HEK293 (cell line): ENCODE measurements around the gene TNIK.
"Not testable (repeated sequence)": the region's sequence is repeated elsewhere in the genome, so short reads cannot be mapped to it uniquely, and the experiment has no call there.

Source experiments
- CTCF ChIA-PET: fragments of 350-600 bp; formaldehyde crosslinking; extraction: SDS; loops from one replicate; lab custom pipeline; 2021; ENCODE audit warnings: antibody characterized with exemption; lab: Yijun Ruan, JAX
- POLR2A ChIA-PET: fragments of 300-600 bp; formaldehyde crosslinking; extraction: SDS; loops from one replicate; lab custom pipeline; 2020; ENCODE audit warnings: antibody characterized with exemption, inconsistent platforms; lab: Yijun Ruan, JAX
- H3K27ac ChIP-seq: fragments of 200-500 bp; sonication (Bioruptor generic); 2 replicates; pipeline ENCODE4 v1.5.1; 2014; ENCODE audit warnings: low read depth, low read length, control low read depth, inconsistent platforms; ENCODE audit errors: extremely low read depth
- H3K36me3 ChIP-seq, 2 experiments: fragments of 200-500 bp in 1 of 2; sonication (Bioruptor generic) in 1 of 2; 1 replicate in 1 of 2; 2 replicates in 1 of 2; pipeline ENCODE4 v1.5.1; 2014 to 2017; ENCODE audit warnings: inconsistent platforms in 2 of 2, low read length in 2 of 2; ENCODE audit not compliant: control insufficient read depth in 2 of 2, insufficient read depth in 1 of 2
- H3K4me1 ChIP-seq: fragments of 200-500 bp; sonication (Bioruptor generic); 2 replicates; pipeline ENCODE4 v1.5.1; 2014; ENCODE audit warnings: mild to moderate bottlenecking, low read length, inconsistent platforms; ENCODE audit not compliant: control insufficient read depth, insufficient read depth
- H3K4me3 ChIP-seq: 2 replicates; pipeline ENCODE4 v1.5.1; 2011; ENCODE audit warnings: low read depth, mild to moderate bottlenecking, control low read depth, low read length, moderate library complexity
- H3K9me3 ChIP-seq: fragments of 200-500 bp; sonication (Bioruptor generic); 2 replicates; pipeline ENCODE4 v1.5.1; 2014; ENCODE audit warnings: low read depth, low read length, inconsistent platforms; ENCODE audit not compliant: control insufficient read depth, insufficient read depth
- IKZF3 ChIP-seq: fragments of 450-650 bp; IDR thresholded peaks from 2 replicates; pipeline ENCODE4 v1.5.0; 2018; ENCODE audit warnings: missing biosample characterization, mild to moderate bottlenecking, missing genetic modification characterization, moderate library complexity
- OSR2 ChIP-seq: fragments of 450-650 bp; formaldehyde crosslinking; IDR thresholded peaks from 2 replicates; pipeline ENCODE4 v1.5.1; 2016; ENCODE audit warnings: missing biosample characterization, missing genetic modification characterization
- SETDB1 ChIP-seq: IDR thresholded peaks from one replicate; pipeline ENCODE4 v1.6.1; 2017; ENCODE audit warnings: mild to moderate bottlenecking, low read length, moderate library complexity, mixed read lengths; ENCODE audit not compliant: insufficient read length
- SP7 ChIP-seq: fragments of 450-650 bp; formaldehyde crosslinking; IDR thresholded peaks from 2 replicates; pipeline ENCODE4 v1.5.1; 2016; ENCODE audit warnings: missing biosample characterization, missing genetic modification characterization
- ZBTB20 ChIP-seq: fragments of 450-650 bp; formaldehyde crosslinking; IDR thresholded peaks from 2 replicates; pipeline ENCODE4 v1.5.1; 2016; ENCODE audit warnings: missing biosample characterization, missing genetic modification characterization
- ZBTB8A ChIP-seq: fragments of 450-650 bp; formaldehyde crosslinking; IDR thresholded peaks from 2 replicates; pipeline ENCODE4 v1.5.1; 2016; ENCODE audit warnings: missing biosample characterization, missing genetic modification characterization
- ZNF146 ChIP-seq: fragments of 450-650 bp; formaldehyde crosslinking; IDR thresholded peaks from 2 replicates; pipeline ENCODE4 v1.5.1; 2016; ENCODE audit warnings: missing biosample characterization, missing genetic modification characterization
- ZNF335 ChIP-seq: fragments of 450-650 bp; formaldehyde crosslinking; conservative IDR thresholded peaks from 2 replicates; pipeline ENCODE4 v1.5.1; 2016; ENCODE audit warnings: missing biosample characterization, missing genetic modification characterization
- ZNF394 ChIP-seq: fragments of 450-650 bp; formaldehyde crosslinking; IDR thresholded peaks from 2 replicates; pipeline ENCODE4 v1.5.1; 2016; ENCODE audit warnings: missing biosample characterization, missing genetic modification characterization, mild to moderate bottlenecking, moderate library complexity, borderline replicate concordance
- ZNF404 ChIP-seq: fragments of 450-650 bp; formaldehyde crosslinking; IDR thresholded peaks from 2 replicates; pipeline ENCODE4 v1.5.1; 2017; ENCODE audit warnings: missing biosample characterization, missing genetic modification characterization
- ZNF521 ChIP-seq: fragments of 450-650 bp; formaldehyde crosslinking; IDR thresholded peaks from 2 replicates; pipeline ENCODE4 v1.5.1; 2017; ENCODE audit warnings: missing biosample characterization, mild to moderate bottlenecking, missing genetic modification characterization
- ZNF610 ChIP-seq: fragments of 450-650 bp; formaldehyde crosslinking; IDR thresholded peaks from 2 replicates; pipeline ENCODE4 v1.5.1; 2016; ENCODE audit warnings: missing biosample characterization, missing genetic modification characterization, borderline replicate concordance
- ZNF626 ChIP-seq: fragments of 450-650 bp; sonication (Bioruptor Pico); formaldehyde crosslinking; IDR thresholded peaks from 2 replicates; pipeline ENCODE4 v1.5.1; 2018; ENCODE audit warnings: missing biosample characterization, missing genetic modification characterization, inconsistent platforms
- ZNF791 ChIP-seq: fragments of 450-650 bp; formaldehyde crosslinking; IDR thresholded peaks from 2 replicates; pipeline ENCODE4 v1.5.1; 2016; ENCODE audit warnings: missing biosample characterization, missing genetic modification characterization
- TF ChIP-seq, protein P1 (sequence below): fragments of 450-650 bp; formaldehyde crosslinking; IDR thresholded peaks from 2 replicates; pipeline ENCODE4 v1.5.1; 2016; ENCODE audit warnings: missing biosample characterization, missing genetic modification characterization
- TF ChIP-seq, protein P2 (sequence below): fragments of 450-650 bp; formaldehyde crosslinking; IDR thresholded peaks from 2 replicates; pipeline ENCODE4 v1.5.1; 2016; ENCODE audit warnings: missing biosample characterization, missing genetic modification characterization
- TF ChIP-seq, protein P3 (sequence below): fragments of 450-650 bp; formaldehyde crosslinking; IDR thresholded peaks from 2 replicates; pipeline ENCODE4 v1.5.1; 2017; ENCODE audit warnings: missing biosample characterization, missing genetic modification characterization
- TF ChIP-seq, protein P4 (sequence below): fragments of 450-650 bp; formaldehyde crosslinking; IDR thresholded peaks from 2 replicates; pipeline ENCODE4 v1.5.1; 2016; ENCODE audit warnings: missing biosample characterization, missing genetic modification characterization, borderline replicate concordance
- TF ChIP-seq, protein P5 (sequence below): fragments of 450-650 bp; formaldehyde crosslinking; IDR thresholded peaks from 2 replicates; pipeline ENCODE4 v1.5.1; 2016; ENCODE audit warnings: missing biosample characterization, missing genetic modification characterization

Gene TNIK

DNA sequence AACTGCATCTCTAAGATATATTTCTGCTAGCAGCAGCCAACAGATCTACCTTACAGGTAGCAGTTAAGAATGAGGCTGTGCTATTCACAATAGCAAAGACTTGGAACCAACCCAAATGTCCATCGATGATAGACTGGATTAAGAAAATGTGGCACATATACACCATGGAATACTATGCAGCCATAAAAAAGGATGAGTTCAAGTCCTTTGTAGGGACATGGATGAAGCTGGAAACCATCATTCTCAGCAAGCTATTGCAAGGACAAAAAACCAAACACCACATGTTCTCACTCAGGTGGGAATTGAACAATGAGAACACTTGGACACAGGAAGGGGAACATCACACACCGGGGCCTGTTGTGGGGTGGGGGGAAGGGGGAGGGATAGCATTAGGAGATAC, 218.6 kb downstream of the TNIK start:
- CTCF ChIA-PET, H3K9me3 ChIP-seq, H3K4me3 ChIP-seq, H3K36me3 ChIP-seq, H3K4me1 ChIP-seq, POLR2A ChIA-PET, H3K27ac ChIP-seq: not testable (repeated sequence)
- TF ChIP-seq, protein P1, sequence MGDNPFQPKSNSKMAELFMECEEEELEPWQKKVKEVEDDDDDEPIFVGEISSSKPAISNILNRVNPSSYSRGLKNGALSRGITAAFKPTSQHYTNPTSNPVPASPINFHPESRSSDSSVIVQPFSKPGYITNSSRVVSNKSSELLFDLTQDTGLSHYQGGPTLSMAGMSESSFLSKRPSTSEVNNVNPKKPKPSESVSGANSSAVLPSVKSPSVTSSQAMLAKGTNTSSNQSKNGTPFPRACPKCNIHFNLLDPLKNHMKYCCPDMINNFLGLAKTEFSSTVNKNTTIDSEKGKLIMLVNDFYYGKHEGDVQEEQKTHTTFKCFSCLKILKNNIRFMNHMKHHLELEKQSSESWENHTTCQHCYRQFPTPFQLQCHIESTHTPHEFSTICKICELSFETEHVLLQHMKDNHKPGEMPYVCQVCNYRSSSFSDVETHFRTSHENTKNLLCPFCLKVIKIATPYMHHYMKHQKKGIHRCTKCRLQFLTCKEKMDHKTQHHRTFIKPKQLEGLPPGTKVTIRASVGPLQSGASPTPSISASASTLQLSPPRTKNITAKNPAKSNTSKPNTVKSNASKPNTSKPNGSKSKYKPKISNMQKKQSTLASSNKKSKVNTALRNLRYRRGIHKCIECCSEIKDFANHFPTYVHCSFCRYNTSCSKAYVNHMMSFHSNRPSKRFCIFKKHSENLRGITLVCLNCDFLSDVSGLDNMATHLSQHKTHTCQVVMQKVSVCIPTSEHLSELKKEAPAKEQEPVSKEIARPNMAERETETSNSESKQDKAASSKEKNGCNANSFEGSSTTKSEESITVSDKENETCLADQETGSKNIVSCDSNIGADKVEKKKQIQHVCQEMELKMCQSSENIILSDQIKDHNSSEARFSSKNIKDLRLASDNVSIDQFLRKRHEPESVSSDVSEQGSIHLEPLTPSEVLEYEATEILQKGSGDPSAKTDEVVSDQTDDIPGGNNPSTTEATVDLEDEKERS (tag by site-specific recombination) = 0 out of 2 replicates have a peak, but pooled peaks have one; percentile 15
- TF ChIP-seq, protein P2, sequence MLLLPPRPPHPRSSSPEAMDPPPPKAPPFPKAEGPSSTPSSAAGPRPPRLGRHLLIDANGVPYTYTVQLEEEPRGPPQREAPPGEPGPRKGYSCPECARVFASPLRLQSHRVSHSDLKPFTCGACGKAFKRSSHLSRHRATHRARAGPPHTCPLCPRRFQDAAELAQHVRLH (tag by site-specific recombination) = peak; percentile 73; the same call in 1 of the 2 replicates
- TF ChIP-seq ZNF146 = peak; percentile 98

DNA sequence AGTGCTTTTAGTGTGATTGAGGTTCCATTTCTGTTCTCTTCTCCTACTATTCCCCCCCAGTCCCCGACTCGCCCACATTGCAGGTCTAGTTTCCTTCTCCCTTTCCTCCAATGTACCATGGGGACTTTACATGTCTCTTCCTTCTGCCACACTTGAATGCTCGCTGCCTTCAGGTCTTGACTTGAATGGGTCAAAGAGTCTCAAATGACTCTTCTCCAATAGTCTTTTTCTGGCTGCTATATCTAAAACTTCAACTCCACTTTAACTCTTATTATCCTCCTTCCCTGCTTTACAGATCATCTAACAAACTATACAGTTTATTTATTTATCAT, 219.7 kb downstream of the TNIK start:
- no peak overlapping the region for H3K27ac ChIP-seq
- H3K4me3 ChIP-seq = no peak overlapping the region
- H3K4me1 ChIP-seq = no peaks in the 10 kb centered on the region
- TF ChIP-seq, protein P3, sequence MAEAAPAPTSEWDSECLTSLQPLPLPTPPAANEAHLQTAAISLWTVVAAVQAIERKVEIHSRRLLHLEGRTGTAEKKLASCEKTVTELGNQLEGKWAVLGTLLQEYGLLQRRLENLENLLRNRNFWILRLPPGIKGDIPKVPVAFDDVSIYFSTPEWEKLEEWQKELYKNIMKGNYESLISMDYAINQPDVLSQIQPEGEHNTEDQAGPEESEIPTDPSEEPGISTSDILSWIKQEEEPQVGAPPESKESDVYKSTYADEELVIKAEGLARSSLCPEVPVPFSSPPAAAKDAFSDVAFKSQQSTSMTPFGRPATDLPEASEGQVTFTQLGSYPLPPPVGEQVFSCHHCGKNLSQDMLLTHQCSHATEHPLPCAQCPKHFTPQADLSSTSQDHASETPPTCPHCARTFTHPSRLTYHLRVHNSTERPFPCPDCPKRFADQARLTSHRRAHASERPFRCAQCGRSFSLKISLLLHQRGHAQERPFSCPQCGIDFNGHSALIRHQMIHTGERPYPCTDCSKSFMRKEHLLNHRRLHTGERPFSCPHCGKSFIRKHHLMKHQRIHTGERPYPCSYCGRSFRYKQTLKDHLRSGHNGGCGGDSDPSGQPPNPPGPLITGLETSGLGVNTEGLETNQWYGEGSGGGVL (tag by site-specific recombination) = 0 out of 2 replicates have a peak, but pooled peaks have one; percentile 1
- TF ChIP-seq ZNF521 (tag by site-specific recombination) (no peak), ZBTB20 (tag by site-specific recombination) (no peak)
- ChIA-PET CTCF (interaction anchor here (0.6 kb wide), 1 partner anchor 52 kb away, joined by 3 read pairs; no protein-coding TSS in a partner anchor), POLR2A (no interaction called here)
- no peaks in the 10 kb centered on the region for H3K36me3 ChIP-seq
- H3K9me3 ChIP-seq = no peaks in the 10 kb centered on the region

DNA sequence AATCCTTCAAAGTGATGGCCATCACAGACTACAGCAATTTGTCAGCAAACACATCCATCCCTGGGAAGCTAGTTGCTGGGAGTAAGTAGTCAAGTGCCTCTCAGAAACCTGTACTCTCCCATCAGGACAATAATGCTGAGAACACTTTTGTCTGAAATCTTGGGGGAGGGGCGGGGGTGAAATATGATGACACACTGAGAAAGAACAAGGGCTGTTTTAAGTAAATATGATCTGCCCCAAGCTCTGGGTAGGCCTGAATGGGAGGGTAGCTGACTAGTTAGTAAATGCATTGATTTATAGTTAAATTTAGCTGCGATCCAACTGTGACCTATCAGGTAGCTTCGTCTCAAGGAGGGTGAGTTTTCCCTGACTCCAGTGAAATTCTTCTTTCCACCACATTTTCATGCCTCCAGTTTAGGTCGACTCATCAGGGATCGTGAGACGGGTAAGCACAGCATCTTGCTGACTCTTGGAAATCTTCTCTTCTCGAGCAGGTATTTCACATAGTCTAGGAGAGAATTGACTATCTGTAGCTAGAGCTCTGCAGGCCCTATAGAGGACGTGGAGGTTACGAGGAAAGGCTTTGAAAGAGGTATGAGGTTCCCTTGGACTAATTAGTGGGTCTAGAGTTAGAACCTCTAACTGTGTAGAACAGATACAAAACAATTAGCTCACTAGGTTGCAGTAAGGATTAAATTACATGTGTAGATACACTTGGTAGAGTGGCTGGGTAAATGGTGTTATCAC, 220.3 kb downstream of the TNIK start:
- ChIA-PET POLR2A (no interaction called here), CTCF (no interaction called here)
- H3K27ac ChIP-seq = no peak overlapping the region
- no peaks in the 10 kb centered on the region for H3K4me1 ChIP-seq
- no peaks in the 10 kb centered on the region for H3K9me3 ChIP-seq
- no peak overlapping the region for H3K4me3 ChIP-seq
- H3K36me3 ChIP-seq = no peaks in the 10 kb centered on the region
- TF ChIP-seq ZNF791 (tag by site-specific recombination) (no peak), ZNF394 (tag by site-specific recombination) (no peak), IKZF3 (tag by site-specific recombination) (0 out of 2 replicates have a peak, but pooled peaks have one; percentile 20), OSR2 (tag by site-specific recombination) (0 out of 2 replicates have a peak, but pooled peaks have one; percentile 11), ZNF335 (tag by site-specific recombination) (no peak), ZNF610 (tag by site-specific recombination) (no peak), ZBTB8A (0 out of 2 replicates have a peak, but pooled peaks have one; percentile 9), ZNF404 (tag by site-specific recombination) (no peak), ZNF626 (tag by site-specific recombination) (no peak), SETDB1 (no peak), SP7 (peak; percentile 51; the same call in 1 of the 2 replicates)
- TF ChIP-seq, protein P4, sequence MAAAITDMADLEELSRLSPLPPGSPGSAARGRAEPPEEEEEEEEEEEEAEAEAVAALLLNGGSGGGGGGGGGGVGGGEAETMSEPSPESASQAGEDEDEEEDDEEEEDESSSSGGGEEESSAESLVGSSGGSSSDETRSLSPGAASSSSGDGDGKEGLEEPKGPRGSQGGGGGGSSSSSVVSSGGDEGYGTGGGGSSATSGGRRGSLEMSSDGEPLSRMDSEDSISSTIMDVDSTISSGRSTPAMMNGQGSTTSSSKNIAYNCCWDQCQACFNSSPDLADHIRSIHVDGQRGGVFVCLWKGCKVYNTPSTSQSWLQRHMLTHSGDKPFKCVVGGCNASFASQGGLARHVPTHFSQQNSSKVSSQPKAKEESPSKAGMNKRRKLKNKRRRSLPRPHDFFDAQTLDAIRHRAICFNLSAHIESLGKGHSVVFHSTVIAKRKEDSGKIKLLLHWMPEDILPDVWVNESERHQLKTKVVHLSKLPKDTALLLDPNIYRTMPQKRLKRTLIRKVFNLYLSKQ = no peak
- TF ChIP-seq, protein P5, sequence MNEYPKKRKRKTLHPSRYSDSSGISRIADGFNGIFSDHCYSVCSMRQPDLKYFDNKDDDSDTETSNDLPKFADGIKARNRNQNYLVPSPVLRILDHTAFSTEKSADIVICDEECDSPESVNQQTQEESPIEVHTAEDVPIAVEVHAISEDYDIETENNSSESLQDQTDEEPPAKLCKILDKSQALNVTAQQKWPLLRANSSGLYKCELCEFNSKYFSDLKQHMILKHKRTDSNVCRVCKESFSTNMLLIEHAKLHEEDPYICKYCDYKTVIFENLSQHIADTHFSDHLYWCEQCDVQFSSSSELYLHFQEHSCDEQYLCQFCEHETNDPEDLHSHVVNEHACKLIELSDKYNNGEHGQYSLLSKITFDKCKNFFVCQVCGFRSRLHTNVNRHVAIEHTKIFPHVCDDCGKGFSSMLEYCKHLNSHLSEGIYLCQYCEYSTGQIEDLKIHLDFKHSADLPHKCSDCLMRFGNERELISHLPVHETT (tag by site-specific recombination) = no peak
- TF ChIP-seq, protein P3 (tag by site-specific recombination) = peak; percentile 47
